Gastrocnemius medialis (tissue), 4 donors: ENCODE measurements around the gene EXOSC5. TPM values are rescaled to one million over a fixed set of nuclear protein-coding genes. Genes with fewer than 3 reads are reported as not detected.

Experiments used
- ATAC-seq, 2 donors: fragments of 150-250 bp; one replicate each; pipeline ENCODE4 v1.9.1; 2016
- DNase-seq, 2 donors: peaks; one replicate each; pipeline ENCODE4 v3.0.0-alpha.2; 2019
- H3K27ac ChIP-seq, 4 donors: fragments of 200-600 bp; sonication (generic); 1 replicate in 1 of 4; 2 replicates in 3 of 4; pipeline ENCODE4 v1.5.1; 2016 to 2018; ENCODE audit warnings: mild to moderate bottlenecking in 2 of 4, moderate library complexity in 1 of 4
- H3K27me3 ChIP-seq, 3 donors: fragments of 200-600 bp; sonication (generic) in 2 of 3; 1 replicate in 1 of 3; 2 replicates in 2 of 3; pipeline versions ENCODE4 v1.5.1 to v1.6.0; 2016 to 2019; ENCODE audit warnings: mild to moderate bottlenecking in 1 of 3, moderate library complexity in 1 of 3
- H3K36me3 ChIP-seq, 2 donors: fragments of 200-600 bp; sonication (generic) in 1 of 2; one replicate each; pipeline ENCODE4 v1.5.1; 2017 to 2018
- H3K4me1 ChIP-seq, 2 donors: fragments of 200-600 bp; sonication (generic) in 1 of 2; one replicate each; pipeline ENCODE4 v1.5.1; 2016 to 2017; ENCODE audit warnings: mild to moderate bottlenecking in 2 of 2
- H3K4me3 ChIP-seq, 4 donors: fragments of 200-600 bp; sonication (generic) in 3 of 4; 1 replicate in 1 of 4; 2 replicates in 3 of 4; pipeline ENCODE4 v1.5.1; 2016 to 2019; ENCODE audit warnings: mild to moderate bottlenecking in 2 of 4
- H3K9me3 ChIP-seq, 3 donors: fragments of 200-600 bp; sonication (generic) in 2 of 3; 1 replicate in 1 of 3; 2 replicates in 2 of 3; pipeline ENCODE4 v1.5.1; 2016 to 2019
- CTCF ChIP-seq, 5 experiments: fragments of 450-650 bp in 3 of 5; fragments of 200-600 bp in 2 of 5; sonication (generic) in 2 of 5; IDR thresholded peaks in 4 of 5; conservative IDR thresholded peaks in 1 of 5; 1 replicate in 4 of 5; 2 replicates in 1 of 5; pipeline ENCODE4 v1.5.1; 2016 to 2019; ENCODE audit warnings: antibody characterized with exemption in 5 of 5, mild to moderate bottlenecking in 3 of 5, moderate library complexity in 3 of 5
- POLR2A ChIP-seq, 2 donors: fragments of 450-650 bp; IDR thresholded peaks; one replicate each; pipeline ENCODE4 v1.6.1; 2017; ENCODE audit warnings: antibody characterized with exemption in 2 of 2, mild to moderate bottlenecking in 2 of 2, moderate library complexity in 2 of 2
- in situ Hi-C, 4 donors: fragments of 200-750 bp; cut with MboI; loops; one replicate each; pipeline versions ENCODE4 v1.15.0 to v1.8.0; 2017; ENCODE audit warnings: low sequenced_read_pairs in 4 of 4
- intact Hi-C: fragments of 100-400 bp; cut with DNase I; formaldehyde crosslinking; loops from one replicate; pipeline ENCODE4 v1.15.1; 2023; ENCODE audit warnings: low total_unique reads
- total RNA-seq, 4 donors: library from RNA; depleted of rRNA; stranded (reverse); fragments of >200 nt; gene quantifications; one replicate each; pipeline versions ENCODE4 v1.1.0 to v1.2.3, GENCODE V29; 2016

EXOSC5 gene
- total RNA-seq, 4 donors from 2014 or later = 29.1 to 61.9 (median 40.9) TPM

- Histone ChIP-seq H3K4me3 (no peak overlapping the region), H3K27me3 (no peaks in the 10 kb centered on the region), H3K4me1 (peaks cover 28 to 32% of the 10 kb centered on the region in 2 donors), H3K27ac (peak overlapping the region in 2 of 4 donors; percentile 3 to 49), H3K36me3 (no peaks in the 10 kb centered on the region), H3K9me3 (no peaks in the 10 kb centered on the region)
- no peak for ATAC-seq
- TF ChIP-seq POLR2A (IDR thresholded peaks at IDR 0.05) (no peak), CTCF (IDR thresholded peaks at IDR 0.05 in 4 of 5, conservative IDR thresholded peaks at IDR 0.05 in 1 of 5) (no peak)
- intact Hi-C loops = no loop called here
- in situ Hi-C loops = no loop called here
- no peak for DNase-seq
These were observed 4.3 kb upstream of the EXOSC5 start for GRCh38 chr19:41401483-41401882.

GRCh38 chr19:41399525-41399924 is 2.4 kb upstream of the EXOSC5 start:
- ATAC-seq (no peak), DNase-seq (no peak)
- no peak overlapping the region for H3K4me3 ChIP-seq
- intact Hi-C loops = loop anchor here (2.0 kb wide), 1 partner anchor 15 kb away; no protein-coding TSS in a partner anchor
- H3K27ac ChIP-seq = no peak overlapping the region
- peaks cover 33 to 35% of the 10 kb centered on the region in 2 donors for H3K4me1 ChIP-seq
- no peaks in the 10 kb centered on the region for H3K27me3 ChIP-seq
- no peaks in the 10 kb centered on the region for H3K9me3 ChIP-seq
- TF ChIP-seq CTCF (IDR thresholded peaks at IDR 0.05 in 4 of 5, conservative IDR thresholded peaks at IDR 0.05 in 1 of 5) = no peak
- no peak for TF ChIP-seq POLR2A (IDR thresholded peaks at IDR 0.05)
- in situ Hi-C loops = no loop called here
- no peaks in the 10 kb centered on the region for H3K36me3 ChIP-seq

GRCh38 chr19:41399091-41399490 is 1.9 kb upstream of the EXOSC5 start:
- no peaks in the 10 kb centered on the region for H3K27me3 ChIP-seq
- intact Hi-C loops = loop anchor here (2.0 kb wide), 1 partner anchor 16 kb away; no protein-coding TSS in a partner anchor
- ATAC-seq (no peak), DNase-seq (no peak)
- no peak for TF ChIP-seq CTCF (IDR thresholded peaks at IDR 0.05 in 4 of 5, conservative IDR thresholded peaks at IDR 0.05 in 1 of 5)
- TF ChIP-seq POLR2A (IDR thresholded peaks at IDR 0.05) = no peak
- H3K27ac ChIP-seq = peak overlapping the region; percentile 90 to 97 (median 94)
- peaks cover 33 to 35% of the 10 kb centered on the region in 2 donors for H3K4me1 ChIP-seq
- no peaks in the 10 kb centered on the region for H3K36me3 ChIP-seq
- H3K4me3 ChIP-seq = peak overlapping the region; percentile 73 to 95 (median 92)
- H3K9me3 ChIP-seq = no peaks in the 10 kb centered on the region
- in situ Hi-C loops = no loop called here

GRCh38 chr19:41398598-41398997 is 1.4 kb upstream of the EXOSC5 start:
- Histone ChIP-seq H3K27ac (peak overlapping the region; percentile 90 to 97 (median 94)), H3K4me1 (peaks cover 30 to 31% of the 10 kb centered on the region in 2 donors), H3K4me3 (peak overlapping the region; percentile 73 to 95 (median 92)), H3K9me3 (no peaks in the 10 kb centered on the region), H3K27me3 (no peaks in the 10 kb centered on the region), H3K36me3 (no peaks in the 10 kb centered on the region)
- no peak for DNase-seq
- intact Hi-C loops = loop anchor here (2.0 kb wide), 1 partner anchor 16 kb away; no protein-coding TSS in a partner anchor
- TF ChIP-seq CTCF (IDR thresholded peaks at IDR 0.05 in 4 of 5, conservative IDR thresholded peaks at IDR 0.05 in 1 of 5) = no peak
- in situ Hi-C loops = no loop called here
- no peak for ATAC-seq

GRCh38 chr19:41398050-41398418 is 875 bp upstream of the EXOSC5 start:
- no peaks in the 10 kb centered on the region for H3K27me3 ChIP-seq
- intact Hi-C loops (loop anchor here (2.0 kb wide), 1 partner anchor 17 kb away; no protein-coding TSS in a partner anchor), in situ Hi-C loops (no loop called here)
- peak overlapping the region; percentile 90 to 97 (median 94) for H3K27ac ChIP-seq
- no peak for TF ChIP-seq POLR2A (IDR thresholded peaks at IDR 0.05)
- no peak for TF ChIP-seq CTCF (IDR thresholded peaks at IDR 0.05 in 4 of 5, conservative IDR thresholded peaks at IDR 0.05 in 1 of 5)
- ATAC-seq (peak in 1 of 2 donors; percentile 7), DNase-seq (no peak)
- no peaks in the 10 kb centered on the region for H3K9me3 ChIP-seq
- peaks cover 25 to 27% of the 10 kb centered on the region in 2 donors for H3K4me1 ChIP-seq
- H3K36me3 ChIP-seq = no peaks in the 10 kb centered on the region
- peak overlapping the region; percentile 73 to 95 (median 92) for H3K4me3 ChIP-seq
